Stomach (tissue), 4 donors: Measurements from ENCODE around the gene OLFML2A.

Experiments used
- CTCF ChIP-seq, 7 experiments: fragments of 450-650 bp in 4 of 7; fragments of 200-600 bp in 3 of 7; sonication (generic) in 3 of 7; IDR thresholded peaks; one replicate each; pipeline ENCODE4 v1.5.1; 2016 to 2019; ENCODE audit warnings: antibody characterized with exemption in 7 of 7, control low read depth in 2 of 7, mild to moderate bottlenecking in 1 of 7
- EP300 ChIP-seq: sonication (generic); formaldehyde crosslinking; IDR thresholded peaks from one replicate; pipeline ENCODE4 v1.6.1; 2017; ENCODE audit warnings: antibody characterized with exemption

GRCh38 chr9:124863371-124863871 lies 86.5 kb downstream of the OLFML2A start:
- TF ChIP-seq CTCF (IDR thresholded peaks at IDR 0.05): no peak
- TF ChIP-seq EP300: no peak
